GM08714 (cell line): Measurements from ENCODE around the gene MAMDC4.
"Not testable (repeated sequence)": the region's sequence is repeated elsewhere in the genome, so short reads cannot be mapped to it uniquely, and the experiment has no call there.

Experiments
- H3K4me3 ChIP-seq: fragments of 200-500 bp; sonication (Bioruptor generic); 2 replicates; pipeline ENCODE4 v1.5.1; 2014; ENCODE audit warnings: mild to moderate bottlenecking, low read length, inconsistent platforms
- ZNF274 ChIP-seq: IDR thresholded peaks from 2 replicates; pipeline ENCODE4 v1.6.1; 2012; ENCODE audit warnings: mild to moderate bottlenecking, low read depth, low read length

Gene MAMDC4

GRCh38 chr9:136840140-136840876, 11.8 kb upstream of the MAMDC4 start:
- TF ChIP-seq ZNF274 = no peak
- H3K4me3 ChIP-seq = no peak overlapping the region

GRCh38 chr9:136840877-136841645, 11.1 kb upstream of the MAMDC4 start:
- no peak overlapping the region for H3K4me3 ChIP-seq
- TF ChIP-seq ZNF274 = no peak

GRCh38 chr9:136841646-136842379, 10.3 kb upstream of the MAMDC4 start:
- not testable (repeated sequence) for H3K4me3 ChIP-seq

- peak within 1 kb of the TSS; percentile 19; the same call in 1 of the 2 replicates for H3K4me3 ChIP-seq
Observed at GRCh38 chr9:136842380-136842948, 9.7 kb upstream of the MAMDC4 start, which contains the start of gene AJM1. AJM1 (plus strand) TSS chr9:136842478; CDS start chr9:136844415, 1,937 bp downstream.

GRCh38 chr9:136843159-136843800, 8.9 kb upstream of the MAMDC4 start:
- not testable (repeated sequence) for H3K4me3 ChIP-seq

GRCh38 chr9:136843801-136844740, 8.1 kb upstream of the MAMDC4 start:
- not testable (repeated sequence) for H3K4me3 ChIP-seq

GRCh38 chr9:136844761-136845464, 7.2 kb upstream of the MAMDC4 start:
- TF ChIP-seq ZNF274 = no peak
- no peak overlapping the region for H3K4me3 ChIP-seq

- no peak overlapping the region for H3K4me3 ChIP-seq
- no peak for TF ChIP-seq ZNF274
Observed at GRCh38 chr9:136845465-136846260, 6.5 kb upstream of the MAMDC4 start.

- H3K4me3 ChIP-seq = no peak overlapping the region
- TF ChIP-seq ZNF274 = no peak
Observed at GRCh38 chr9:136846376-136847087, 5.6 kb upstream of the MAMDC4 start.

GRCh38 chr9:136847088-136847825, 4.9 kb upstream of the MAMDC4 start:
- TF ChIP-seq ZNF274 = no peak
- H3K4me3 ChIP-seq = peak overlapping the region; percentile 79; the same call in 1 of the 2 replicates
